Measurements from ENCODE around the gene SLC44A4. TPM values are rescaled to one million over a fixed set of nuclear protein-coding genes. Genes with fewer than 3 reads are reported as not detected.
"Not testable (repeated sequence)": the region's sequence is repeated elsewhere in the genome, so short reads cannot be mapped to it uniquely, and the experiment has no call there.

SLC44A4 gene
- polyA plus RNA-seq, 10 donors = 0.08 to 0.50 (median 0.29) TPM; not detected in 2

DNA sequence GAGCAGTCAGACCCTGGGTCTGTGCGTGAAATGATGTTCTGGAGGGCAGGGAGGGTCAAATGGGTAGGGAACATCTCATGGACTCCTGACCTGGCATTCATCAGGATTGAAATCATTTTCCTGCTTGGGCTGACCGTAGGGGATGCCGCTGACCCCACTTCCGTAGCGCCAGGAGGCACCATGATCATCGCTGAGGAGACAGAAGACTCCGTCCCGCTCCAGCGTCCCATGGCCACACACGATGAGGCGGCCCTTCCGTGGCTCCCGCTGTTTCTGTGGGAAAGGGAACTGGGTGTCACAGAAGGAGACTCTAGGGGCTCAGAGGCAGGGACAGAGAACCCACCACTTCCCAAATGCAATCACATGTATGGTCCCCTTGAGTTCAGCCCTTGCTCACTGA lies 18.4 kb downstream of the SLC44A4 start:
- no peak for DNase-seq

DNA sequence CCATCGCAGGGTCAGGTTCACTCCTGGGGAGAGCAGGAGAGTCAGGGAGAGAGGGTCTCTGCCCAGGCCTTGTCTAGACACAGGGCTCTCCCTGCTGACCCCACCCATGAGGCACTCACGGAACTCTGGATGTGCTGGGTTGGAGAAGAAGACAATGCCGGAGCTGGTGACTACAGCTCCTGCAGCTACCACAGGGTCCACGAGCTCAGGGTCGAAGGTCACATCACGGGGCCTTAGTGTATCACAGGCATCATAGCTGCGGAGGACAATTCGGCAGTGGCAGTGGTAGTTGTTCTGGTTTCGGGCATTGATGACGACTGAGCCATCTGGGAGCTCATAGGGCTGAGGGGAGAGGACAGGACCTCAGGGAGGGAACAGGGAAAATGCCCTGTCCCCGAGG lies 18.9 kb downstream of the SLC44A4 start:
- no peak for DNase-seq

DNA sequence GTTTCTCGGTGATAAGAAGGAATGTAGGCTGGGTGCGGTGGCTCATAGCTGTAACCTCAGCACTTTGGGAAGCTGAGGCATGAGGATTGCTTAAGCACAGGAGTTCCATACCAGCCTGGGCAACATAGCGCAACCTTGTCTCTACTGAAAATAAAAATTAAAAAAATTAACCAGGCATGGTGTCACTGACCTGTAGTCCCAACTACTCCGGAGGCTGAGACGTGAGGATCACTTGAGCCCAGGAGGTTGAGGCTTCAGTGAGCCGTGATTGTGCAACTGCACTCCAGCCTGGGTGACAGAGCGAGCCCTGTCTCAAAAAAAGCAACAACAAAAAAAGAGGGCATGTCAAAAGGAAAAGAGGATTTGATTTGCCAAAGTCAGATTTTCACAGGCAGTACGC lies 20.1 kb downstream of the SLC44A4 start:
- DNase-seq = no peak

DNA sequence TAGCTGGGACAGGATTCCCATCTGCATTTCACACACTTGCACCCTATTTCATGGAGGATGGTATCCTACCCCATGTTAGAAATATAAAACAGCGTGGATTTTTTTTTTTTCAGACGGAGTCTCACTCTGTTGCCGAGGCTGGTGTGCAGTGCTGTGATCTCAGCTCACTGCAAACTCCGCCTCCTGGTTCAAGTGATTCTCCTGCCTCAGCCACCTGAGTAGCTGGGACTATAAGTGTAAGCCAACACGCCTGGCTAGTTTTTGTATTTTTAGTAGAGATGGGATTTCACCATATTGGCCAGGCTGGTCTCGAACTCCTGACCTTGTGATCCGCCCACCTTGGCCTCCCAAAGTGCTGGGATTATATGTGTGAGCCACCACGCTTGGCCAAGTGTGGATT lies 21.0 kb downstream of the SLC44A4 start:
- not testable (repeated sequence) for DNase-seq

DNA sequence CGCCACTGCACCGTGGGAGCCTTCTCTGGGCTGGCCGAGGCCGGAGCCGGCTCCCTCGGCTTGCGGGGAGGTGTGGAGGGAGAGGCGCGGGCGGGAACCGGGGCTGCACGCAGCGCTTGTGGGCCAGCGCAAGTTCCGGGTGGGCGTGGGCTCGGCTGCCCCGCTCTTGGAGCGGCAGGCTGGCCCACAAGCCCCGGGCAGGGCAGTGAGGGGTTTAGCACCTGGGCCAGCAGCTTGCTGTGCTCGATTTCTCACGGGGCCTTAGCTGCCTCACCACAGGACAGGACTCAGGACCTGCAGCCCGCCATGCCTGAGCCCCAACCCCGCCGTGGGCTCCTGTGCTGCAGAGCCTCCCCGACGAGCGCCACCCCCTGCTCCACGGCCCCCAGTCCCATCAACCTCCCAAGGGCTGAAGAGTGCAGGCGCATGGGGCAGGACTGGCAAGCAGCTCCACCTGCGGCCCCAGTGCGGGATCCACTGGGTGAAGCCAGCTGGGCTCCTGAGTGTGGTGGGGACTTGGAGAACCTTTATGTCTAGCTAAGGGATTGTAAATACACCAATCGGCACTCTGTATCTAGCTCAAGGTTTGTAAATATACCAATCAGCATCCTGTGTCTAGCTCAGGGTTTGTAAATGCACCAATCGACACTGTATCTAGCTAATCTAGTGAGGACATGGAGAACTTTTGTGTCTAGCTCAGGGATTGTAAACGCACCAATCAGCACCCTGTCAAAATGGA lies 26.6 kb downstream of the SLC44A4 start:
- not testable (repeated sequence) for DNase-seq

DNA sequence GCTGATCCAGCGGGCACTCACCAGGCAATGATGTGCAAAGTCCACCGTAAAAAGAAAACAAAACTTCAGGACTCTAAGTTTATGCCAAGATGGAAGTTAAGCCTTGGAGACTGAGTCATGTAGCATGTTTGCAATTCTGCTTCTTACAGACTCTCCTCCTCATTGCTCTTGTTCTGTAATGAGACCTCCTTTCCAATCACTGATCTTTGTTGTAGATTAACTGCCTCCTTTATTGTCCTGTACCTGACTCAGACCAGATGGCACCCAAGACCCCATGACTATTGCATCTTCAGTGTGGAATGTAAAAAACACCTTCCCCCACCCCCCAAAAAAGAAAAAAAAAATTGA lies 27.3 kb downstream of the SLC44A4 start:
- DNase-seq = no peak

DNA sequence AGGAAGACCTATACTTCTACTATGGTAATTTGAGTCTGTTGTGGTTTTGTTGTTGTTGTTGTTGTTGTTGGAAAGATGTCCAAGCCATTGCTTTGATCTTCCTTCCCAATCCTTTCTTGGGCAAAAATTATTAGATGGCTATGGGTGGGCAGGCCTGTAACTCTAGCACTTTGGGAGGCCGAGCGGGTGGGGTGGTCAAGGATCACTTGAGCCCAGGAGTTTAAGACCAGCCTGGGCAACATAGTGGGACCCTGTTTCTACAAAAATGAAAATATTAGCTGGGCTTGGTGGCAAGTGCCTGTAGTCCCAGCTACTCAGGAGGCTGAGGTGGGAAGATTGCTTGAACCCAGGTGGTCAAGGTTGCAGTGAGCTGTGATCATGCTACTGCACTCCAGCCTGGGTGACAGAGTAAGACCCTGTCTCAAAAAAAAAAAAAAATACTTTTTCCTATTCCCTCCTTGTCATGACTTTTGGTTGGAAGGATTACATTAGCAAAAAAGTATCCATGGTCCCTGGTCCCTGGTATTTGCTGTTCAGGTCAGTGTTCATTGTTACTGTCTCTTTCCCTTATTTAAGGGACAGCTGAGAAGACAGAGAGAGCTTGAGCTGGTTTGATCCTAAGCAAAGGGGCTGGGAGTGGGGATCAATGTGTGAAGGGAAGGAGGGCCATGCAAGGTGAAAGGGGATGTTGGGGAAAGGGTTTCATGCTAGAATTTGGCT lies 27.9 kb downstream of the SLC44A4 start:
- DNase-seq = no peak

DNA sequence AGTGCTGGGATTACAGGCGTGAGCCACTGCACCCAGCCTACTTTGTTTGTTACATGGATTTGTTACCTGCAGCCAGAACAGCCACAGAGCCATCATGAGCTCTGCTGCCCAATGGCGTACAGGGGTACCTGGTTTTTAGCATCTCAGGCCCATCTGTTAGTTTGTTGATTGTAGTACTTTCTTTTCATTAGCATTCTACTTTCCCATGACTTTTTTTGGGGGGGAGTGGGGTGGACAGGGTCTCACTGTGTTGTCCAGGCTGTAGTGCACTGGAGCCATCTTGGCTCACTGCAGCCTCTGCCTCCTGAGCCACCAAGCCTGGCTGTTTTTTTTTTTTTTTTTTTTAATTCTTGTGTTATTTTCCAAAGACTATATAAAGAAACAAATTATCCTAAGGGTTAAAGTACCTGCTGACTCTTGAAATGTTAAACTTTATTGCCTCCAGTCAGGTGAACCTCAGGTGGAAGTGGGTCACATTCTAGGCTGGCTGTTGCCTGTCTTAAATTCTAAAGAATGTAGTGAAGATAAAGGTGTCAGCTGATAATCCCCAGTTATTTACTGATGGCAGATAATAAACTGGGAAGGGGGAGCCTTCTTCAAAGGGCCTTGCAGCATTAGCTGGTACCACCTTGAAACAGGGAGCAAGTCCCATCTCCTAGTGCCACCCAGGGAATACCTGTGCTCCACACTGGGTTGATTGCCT lies 31.4 kb downstream of the SLC44A4 start:
- DNase-seq = no peak

DNA sequence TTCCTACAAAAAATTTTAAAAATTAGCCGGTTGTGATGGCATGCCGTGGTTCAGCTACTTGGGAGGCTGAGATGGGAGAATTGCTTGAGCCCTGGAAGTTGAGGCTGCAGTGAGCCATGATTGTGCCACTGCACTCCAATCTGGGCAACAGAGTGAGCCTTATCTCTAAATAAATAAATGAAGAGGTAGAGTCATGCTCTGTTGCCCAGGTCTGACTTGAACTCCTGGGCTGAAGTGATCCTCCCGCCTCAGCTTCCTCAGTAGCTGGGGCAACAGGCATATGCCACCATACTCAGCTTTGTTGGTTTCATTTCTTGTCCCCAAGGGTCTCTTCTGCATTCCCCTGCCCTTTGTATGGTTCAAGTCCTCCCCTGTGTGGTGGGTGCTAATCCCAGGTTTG lies 34.3 kb downstream of the SLC44A4 start:
- no peak for DNase-seq

DNA sequence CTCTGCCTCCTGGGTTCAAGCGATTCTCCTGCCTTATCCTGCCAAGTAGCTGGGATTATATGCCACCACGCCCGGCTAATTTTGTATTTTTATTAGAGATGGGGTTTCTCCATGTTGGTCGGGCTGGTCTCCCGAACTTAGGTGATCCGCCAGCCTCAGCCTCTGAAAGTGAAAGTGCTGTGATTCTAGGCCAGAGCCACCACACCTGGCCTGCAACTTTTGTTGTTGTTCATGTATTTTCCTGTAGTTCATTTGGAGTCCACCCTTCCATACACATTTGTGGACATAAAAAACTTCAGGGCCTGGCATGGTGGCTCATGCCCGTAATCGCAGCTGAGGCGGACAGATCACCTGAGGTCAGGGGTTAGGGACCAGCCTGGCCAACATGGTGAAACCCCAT lies 36.7 kb downstream of the SLC44A4 start:
- DNase-seq = no peak

DNA sequence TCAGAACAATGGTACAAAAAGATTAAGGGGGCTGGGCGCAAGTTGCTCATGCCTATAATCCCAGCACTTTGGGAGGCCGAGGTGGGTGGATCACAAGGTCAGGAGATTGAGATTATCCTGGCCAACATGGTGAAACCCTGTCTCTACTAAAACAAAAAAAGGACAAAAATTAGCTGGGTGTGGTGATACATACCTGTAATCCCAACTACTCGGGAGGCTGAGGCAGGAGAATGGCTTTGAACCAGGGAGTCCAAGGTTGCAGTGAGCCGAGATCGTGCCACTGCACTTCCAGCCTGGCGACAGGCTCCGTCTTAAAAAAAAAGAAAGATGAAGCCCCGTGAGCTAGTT lies 39.0 kb downstream of the SLC44A4 start:
- DNase-seq = not testable (repeated sequence)

DNA sequence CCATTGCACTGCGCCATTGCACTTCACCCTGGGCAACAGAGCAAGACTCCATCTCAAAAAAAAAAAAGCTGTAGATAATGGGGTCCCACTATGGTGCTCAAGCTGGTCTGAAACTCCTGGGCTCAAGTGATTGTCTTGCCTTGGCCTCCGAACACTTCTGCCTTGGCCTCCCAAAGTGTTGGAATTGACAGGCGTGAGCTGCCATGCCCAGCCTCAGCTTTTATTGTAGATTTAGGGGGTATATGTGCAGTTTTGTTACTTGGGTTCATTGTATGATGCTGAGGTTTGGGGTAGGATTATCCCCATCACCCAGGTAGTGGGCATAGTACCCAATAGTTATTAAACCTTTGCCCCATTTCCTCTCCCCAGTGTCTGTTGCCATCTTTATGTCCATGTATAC lies 39.8 kb downstream of the SLC44A4 start:
- no peak for DNase-seq

DNA sequence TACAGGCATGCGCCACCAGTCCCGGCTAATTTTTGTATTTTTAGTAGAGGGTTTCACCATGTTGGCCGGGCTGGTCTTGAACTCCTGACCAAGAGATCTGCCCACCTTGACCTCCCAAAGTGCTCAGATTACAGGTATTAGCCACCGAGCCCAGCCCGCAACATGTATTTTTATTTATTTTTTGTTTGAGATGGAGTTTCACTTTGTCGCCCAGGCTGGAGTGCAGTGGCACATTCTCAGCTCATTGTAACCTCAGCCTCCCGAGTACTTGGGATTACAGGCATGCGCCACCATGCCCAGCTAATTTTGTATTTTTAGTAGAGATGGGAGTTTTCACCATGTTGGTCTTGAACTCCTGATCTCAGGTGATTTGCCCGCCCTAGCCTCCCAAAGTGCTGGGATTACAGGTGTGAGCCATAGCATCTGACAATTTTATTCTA lies 40.7 kb downstream of the SLC44A4 start:
- not testable (repeated sequence) for DNase-seq

DNA sequence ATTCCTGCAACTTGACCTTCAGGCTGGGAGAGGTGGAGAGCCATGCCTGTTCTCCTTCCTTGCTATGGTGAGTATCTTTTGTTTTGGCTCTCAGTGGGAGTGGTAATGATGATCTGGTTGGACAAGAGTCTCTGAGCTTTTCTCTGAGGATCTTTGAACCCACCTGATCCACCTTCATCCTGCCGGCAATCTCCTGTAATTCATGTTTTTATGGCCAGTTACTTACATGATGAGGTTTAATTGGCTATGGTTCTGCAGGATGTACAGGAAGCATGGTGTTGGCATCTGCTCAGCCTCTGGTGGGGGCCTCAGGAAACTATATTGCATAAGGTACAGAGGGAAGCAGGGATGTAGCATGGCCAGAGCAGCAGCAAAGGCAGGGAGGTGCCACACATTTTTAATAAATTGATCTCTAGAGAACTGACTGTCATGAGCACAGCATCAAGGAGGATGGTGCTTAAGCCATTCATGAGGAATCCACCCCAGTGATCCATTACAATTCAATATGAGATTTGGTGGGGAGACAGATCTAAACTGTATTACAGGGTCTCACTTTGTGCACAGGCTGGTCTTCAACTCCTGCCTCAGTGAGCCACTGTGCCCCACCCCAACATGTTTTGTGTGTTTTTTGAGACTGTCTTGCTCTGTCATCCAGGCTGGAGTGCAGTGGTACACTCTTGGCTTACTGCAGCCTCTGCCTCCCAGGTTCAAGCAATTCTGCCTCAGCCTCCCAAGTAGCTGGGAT lies 41.3 kb downstream of the SLC44A4 start:
- DNase-seq = no peak

DNA sequence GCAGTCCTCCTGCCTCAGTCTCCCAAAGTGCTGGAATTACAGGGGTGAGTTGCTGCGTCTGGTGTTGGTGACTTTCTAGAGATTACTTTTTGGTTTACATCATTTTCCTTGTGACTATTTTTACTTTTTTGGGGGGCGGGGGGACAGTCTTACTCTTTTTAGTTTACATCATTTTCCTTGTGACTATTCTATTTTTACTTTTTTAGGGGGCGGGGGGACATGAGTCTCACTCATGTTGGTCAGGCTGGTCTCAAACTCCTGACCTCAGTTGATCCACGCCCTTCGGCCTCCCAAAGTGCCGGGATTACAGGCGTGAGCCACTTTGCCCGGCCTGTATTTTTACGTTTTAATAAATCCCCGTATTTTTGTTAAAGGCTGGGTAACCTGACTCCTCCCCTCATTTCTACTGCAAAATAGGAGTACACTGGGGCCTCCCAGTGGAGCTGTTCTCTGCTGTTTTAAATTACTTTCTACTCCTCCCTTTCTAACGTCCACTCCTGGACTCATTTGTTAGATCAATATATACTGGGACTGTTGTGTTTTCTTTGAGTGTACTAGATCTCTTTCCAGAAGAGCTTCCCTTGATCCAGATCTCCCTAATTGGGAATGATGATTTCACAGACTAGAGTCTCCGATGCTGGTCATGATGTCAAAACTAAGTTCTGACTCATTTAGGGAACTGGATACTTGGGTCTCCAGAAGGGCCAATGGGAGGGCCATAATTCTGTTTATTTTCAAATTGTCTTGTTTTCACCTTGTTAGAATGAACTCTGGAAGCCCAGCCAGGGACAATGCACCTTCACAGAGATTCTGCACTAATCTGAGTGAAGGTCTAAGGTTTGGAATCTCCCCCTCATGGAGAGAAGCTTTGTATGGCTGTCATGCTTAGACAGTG lies 42.1 kb downstream of the SLC44A4 start:
- DNase-seq = peak in 1 of 3 donors; percentile 45

DNA sequence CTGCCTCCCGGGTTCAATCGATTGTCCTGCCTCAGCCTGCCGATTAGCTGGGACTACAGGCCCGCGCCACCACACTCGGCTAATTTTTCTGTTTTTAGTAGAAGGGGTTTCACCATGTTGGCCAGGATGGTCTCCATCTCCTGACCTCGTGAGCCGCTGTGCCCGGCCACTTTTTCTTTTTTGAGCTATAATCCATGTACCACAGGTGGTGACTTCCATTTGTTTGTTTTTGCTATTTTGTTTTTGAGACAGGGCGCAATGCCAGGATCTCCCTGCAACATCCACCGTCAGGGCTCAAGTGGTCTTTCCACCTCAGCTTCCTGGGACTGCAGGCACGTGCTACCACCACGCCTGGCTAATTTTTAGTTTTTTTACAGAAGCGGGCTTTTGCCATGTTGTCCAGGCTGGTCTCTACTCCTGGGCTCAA lies 42.7 kb downstream of the SLC44A4 start:
- peak in 1 of 3 donors; percentile 44 for DNase-seq

DNA sequence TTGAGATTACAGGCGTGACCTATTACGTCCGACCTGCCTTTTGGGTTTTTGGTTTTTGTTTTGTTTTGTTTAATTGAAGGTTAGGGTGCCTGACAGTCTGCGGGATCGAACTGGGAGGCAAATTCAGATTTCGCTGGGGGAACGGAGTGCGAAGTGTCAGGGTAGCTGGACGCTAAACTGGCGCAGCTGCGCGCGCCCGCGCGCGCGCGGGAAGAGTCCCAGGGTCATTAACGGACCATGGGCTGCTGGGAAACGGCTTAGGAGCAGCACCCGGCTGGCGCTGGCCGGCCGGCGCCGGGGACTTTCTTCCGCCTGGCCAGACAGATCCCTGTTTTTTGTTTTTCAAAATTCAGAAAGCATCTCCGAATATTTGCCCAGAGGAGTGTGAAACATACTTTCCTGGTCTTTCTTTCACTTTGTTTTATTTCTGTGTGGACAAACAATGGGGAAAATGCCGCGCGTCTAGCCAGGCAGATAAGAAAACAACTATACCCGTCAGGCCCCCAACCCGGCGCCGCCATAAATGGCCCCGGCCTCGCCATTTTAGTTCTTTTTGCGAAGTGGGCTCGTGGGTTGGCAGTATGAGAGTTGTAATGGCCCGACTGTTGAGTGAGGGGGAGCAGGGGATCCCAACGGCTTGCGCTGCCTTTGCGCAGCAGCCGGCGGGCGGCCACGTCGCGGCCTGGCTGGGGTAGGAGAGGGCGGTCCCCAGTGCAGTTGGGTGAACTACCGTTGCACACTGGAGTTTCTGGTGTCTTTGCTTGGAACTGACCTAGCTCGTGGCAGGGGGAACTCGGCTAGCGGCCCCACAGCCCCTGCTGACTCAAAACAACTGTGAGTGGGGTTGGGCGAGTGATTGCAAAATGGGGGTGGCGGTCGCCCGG lies 44.2 kb downstream of the SLC44A4 start:
- peak; percentile 87 to 96 (median 96) for DNase-seq

DNA sequence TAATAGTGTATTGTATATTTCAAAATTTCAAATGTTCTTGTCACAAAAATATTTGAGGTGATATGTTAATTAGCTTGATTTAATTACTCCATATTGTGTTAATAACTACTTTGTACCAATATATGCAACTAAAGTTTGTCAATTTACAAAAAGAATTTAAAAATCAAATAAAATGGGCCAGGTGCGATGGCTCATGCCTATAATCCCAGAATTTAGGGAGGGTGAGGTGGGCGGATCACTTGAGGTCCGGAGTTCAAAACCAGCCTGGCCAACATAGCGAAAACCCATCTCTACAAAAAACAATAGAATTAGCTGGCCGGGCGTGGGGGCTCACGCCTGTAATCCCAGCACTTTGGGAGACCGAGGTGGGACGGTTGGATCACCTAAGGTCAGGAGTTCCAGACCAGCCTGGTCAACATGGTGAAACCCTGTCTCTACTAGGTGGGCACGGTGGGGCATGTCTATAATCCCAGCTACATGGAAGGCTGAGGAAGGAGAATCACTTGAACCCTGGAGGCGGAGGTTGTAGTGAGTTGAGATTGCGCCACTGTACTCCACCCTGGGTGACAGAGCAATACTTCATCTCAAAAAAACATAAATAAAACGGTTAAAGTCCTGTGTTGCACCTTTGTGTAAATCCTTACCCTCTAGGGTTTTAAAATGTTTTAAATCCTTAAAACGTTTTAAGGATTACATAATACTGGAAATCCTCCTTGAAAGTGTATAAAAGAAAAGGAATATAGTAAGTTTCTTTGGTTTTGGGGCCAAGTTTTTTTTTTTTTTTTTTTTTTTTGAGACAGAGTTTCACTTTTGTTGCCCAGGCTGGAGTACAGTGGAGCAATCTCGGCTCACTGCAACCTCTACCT lies 47.2 kb downstream of the SLC44A4 start:
- DNase-seq = no peak

DNA sequence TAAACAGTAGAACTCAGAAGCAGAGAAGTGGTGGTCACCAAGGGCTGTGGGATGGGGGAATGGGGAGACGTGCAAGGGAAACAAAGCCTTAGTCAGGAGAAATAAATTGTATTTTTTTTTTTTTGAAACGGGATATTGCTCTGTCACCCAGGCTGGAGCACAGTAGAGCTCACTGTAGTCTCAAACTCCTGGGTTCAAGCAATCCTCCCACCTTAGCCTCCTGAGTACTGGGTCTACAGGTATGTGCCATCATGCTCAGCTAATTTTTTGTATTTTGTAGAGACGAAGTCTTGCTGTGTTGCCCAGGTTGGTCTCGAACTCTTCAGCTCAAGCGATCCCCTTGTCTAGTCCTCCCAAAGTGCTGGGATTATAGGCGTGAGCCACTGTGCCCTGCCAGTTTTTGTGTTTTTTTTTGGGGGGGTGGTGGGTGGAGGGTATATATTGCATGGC lies 47.9 kb downstream of the SLC44A4 start:
- no peak for DNase-seq
